ENCODE results near the gene ZFP57.

The ZFP57 gene

DNA sequence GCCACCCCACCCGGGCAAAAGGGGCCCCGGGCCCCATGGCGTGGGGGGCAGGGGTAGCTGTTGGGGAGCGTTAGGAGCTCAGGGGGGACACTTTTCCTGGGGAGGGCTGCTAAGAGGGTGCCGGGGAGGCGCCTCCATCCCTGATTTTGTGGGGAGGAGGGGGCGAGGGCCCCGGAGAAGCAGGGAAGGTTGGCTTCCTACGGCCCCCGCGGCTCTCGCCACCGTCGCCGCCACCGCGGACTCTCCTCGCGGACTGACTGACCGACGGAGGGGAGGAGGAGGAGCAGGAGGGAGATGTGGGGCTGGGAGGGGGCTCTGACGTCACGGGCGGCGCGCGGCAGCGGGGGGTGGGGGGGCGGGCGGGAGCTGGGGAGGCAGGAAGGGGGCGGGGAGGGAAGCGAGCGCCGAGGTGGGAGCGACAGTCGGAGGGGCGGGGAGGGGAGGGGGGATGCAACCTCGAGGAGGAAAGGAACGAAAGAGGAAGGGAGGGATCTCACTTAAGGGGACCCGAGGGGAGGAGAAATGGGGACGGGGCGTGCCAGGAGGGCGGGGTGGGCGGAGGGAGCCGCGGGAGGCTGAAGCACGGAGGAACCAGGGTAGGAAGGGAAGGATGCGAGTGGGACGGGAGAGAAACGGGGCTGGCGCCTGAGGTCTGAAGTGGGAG is 53.1 kb downstream of the ZFP57 start:
- in situ Hi-C loops (cut with HindIII; ENCODE audit: low sequenced_read_pairs): no loop called here

DNA sequence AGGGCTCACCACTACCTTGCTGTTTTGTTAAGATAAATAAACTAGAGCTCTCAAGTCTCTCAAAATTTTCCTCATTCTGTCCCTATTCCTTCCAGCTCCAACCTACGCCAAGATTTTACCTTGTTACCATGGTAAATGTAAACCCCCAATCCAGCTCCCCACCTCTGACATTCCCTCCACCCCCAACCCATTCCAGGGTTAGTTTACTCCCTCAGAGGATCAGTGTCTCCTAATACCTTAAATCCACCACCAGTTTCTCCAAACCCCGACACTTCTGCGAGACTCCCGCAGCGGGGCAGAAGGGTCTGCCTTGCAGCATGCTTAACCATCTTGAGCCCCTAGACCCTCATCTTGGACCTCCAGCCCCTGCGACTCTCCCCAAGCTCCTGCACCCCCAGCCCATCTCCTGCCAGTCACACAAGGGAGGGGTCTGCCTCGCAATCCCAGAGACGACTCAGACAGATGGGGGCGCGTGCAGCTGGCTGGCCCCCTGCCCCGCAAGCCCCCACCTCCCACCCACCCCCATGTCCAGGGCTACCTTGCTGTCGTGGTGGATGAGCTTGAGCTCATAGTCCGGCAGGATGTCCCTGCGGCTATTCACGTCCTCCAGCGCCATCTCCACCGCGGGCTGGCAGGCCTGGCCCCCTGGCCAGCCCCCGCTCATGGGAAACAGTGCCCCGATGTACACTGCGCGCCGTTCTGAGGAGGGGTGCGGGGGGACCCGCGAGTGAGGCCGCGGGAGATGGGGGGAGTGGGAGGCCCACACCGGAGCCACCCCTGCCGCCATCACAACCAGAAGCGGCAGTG is 53.8 kb downstream of the ZFP57 start:
- in situ Hi-C loops (cut with HindIII; ENCODE audit: low sequenced_read_pairs): no loop called here

DNA sequence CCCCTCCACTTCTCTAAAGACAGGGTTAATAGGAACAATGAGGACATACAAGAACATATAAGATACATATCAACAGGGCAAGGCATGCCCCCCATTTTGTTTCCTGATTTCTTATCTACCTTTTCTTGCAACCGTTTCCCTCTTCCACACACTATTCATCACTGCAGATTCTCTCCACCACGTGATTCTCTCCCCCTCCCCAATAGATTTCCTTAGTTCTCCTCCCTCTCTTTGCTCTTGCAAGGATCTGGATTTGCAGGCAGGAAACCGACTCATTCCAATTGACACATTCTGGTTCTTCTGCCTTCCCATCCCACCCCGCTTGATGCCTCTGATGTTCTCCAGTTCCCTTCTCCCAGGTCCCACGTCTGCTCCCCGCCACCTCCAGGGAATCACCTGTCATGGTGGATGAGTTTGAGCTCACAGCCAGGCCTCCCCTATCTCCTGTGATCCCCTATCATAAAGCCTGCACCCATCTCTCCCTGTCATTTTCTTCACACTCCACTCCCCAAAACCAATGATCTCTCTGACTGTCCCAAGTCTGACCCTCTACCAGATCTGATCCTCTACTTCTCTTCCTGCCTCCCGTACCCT is 55.5 kb downstream of the ZFP57 start:
- in situ Hi-C loops (cut with HindIII; ENCODE audit: low sequenced_read_pairs): no loop called here

DNA sequence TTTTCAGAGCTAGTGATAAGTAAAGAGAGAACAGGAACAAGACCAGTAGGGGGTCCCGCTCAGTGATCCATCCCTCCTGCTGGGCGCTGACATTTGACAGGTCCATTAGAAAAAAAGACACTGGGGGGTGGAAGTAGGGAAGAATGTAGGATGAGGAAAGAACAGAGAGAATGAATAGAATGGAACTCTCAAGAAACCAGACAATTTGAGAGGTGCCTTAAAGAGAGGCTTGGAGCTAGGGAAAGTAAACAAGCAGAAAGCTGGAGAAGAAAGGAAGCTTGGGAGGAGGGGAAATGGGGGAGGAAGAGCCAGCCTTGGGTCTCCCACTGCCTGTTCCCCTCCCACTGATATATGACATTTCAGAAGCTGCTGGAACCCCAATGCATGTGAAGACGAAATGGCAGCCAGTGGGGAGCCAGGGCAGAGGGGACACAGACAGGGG is 56.4 kb downstream of the ZFP57 start:
- in situ Hi-C loops (cut with HindIII; ENCODE audit: low sequenced_read_pairs): no loop called here
